B cell (primary cell): ENCODE data around the gene ARHGAP36. TPM values are rescaled to one million over a fixed set of nuclear protein-coding genes. Genes with fewer than 3 reads are reported as not detected.

ENCODE experiments used
- ATAC-seq: fragments of 200-7000 bp; cut with Tn5 transposase; one replicate; pipeline ENCODE4 v1.10.0; 2021; ENCODE audit warnings: low read depth, mild to moderate bottlenecking, moderate number of reproducible peaks, moderate library complexity
- CTCF ChIA-PET: fragments of 350-600 bp; sonication (Branson Sonifier 250); formaldehyde crosslinking; loops from one replicate; lab custom pipeline; 2021; ENCODE audit warnings: antibody characterized with exemption, inconsistent platforms; lab: Charles Lee
- POLR2A ChIA-PET: fragments of 350-600 bp; sonication (Branson Sonifier 250); formaldehyde crosslinking; loops from one replicate; lab custom pipeline; 2021; ENCODE audit warnings: antibody characterized with exemption; lab: Charles Lee
- DNase-seq: peaks from one replicate; pipeline ENCODE4 v3.0.0; 2013
- H2AFZ ChIP-seq: 2 replicates; pipeline ENCODE4 v1.6.1; 2012; ENCODE audit warnings: mild to moderate bottlenecking, low read depth, low read length; ENCODE audit not compliant: insufficient read depth, poor library complexity, severe bottlenecking
- H3K27ac ChIP-seq, 2 donors: 1 replicate in 1 of 2; 2 replicates in 1 of 2; pipeline ENCODE4 v1.5.1; 2012 to 2013; ENCODE audit warnings: low read length in 2 of 2, mild to moderate bottlenecking in 2 of 2, moderate library complexity in 1 of 2
- H3K27me3 ChIP-seq, 4 experiments: fragments of 200-600 bp in 1 of 4; sonication (generic) in 1 of 4; replicated peaks in 1 of 4; 1 replicate in 2 of 4; 2 replicates in 2 of 4; pipeline versions ENCODE4 v1.6.1 to v1.7.0; 2013 to 2016; ENCODE audit warnings: low read length in 3 of 4, mild to moderate bottlenecking in 2 of 4, mixed read lengths in 1 of 4, moderate library complexity in 1 of 4; ENCODE audit not compliant: insufficient read depth in 4 of 4, control insufficient read depth in 3 of 4; ENCODE audit errors: control extremely low read depth in 1 of 4
- H3K36me3 ChIP-seq, 2 experiments: replicated peaks in 1 of 2; 1 replicate in 1 of 2; 2 replicates in 1 of 2; pipeline versions ENCODE4 v1.6.1 to v1.7.1; 2013; ENCODE audit warnings: low read length in 1 of 2; ENCODE audit not compliant: insufficient read depth in 2 of 2, control insufficient read depth in 1 of 2; ENCODE audit errors: control extremely low read depth in 1 of 2, extremely low read depth in 1 of 2
- H3K4me1 ChIP-seq, 2 donors: fragments of 200-600 bp in 1 of 2; sonication (generic) in 1 of 2; 1 replicate in 1 of 2; 2 replicates in 1 of 2; pipeline versions ENCODE4 v1.5.1 to v1.6.1; 2013 to 2017; ENCODE audit warnings: low read length in 2 of 2; ENCODE audit not compliant: control insufficient read depth in 2 of 2, insufficient read depth in 2 of 2
- H3K4me2 ChIP-seq: replicated peaks from 2 replicates; pipeline ENCODE3; 2012; ENCODE audit warnings: mild to moderate bottlenecking, low read depth, low read length; ENCODE audit not compliant: poor library complexity, severe bottlenecking
- H3K4me3 ChIP-seq, 5 experiments: fragments of 200-600 bp in 1 of 5; sonication (generic) in 1 of 5; 1 replicate in 3 of 5; 2 replicates in 2 of 5; pipeline versions ENCODE4 v1.5.1 to v1.7.0; 2011 to 2016; ENCODE audit warnings: low read length in 4 of 5, mild to moderate bottlenecking in 4 of 5, low read depth in 2 of 5, control low read depth in 1 of 5, moderate library complexity in 1 of 5; ENCODE audit not compliant: insufficient read depth in 1 of 5; ENCODE audit errors: control extremely low read depth in 1 of 5, extremely low read depth in 1 of 5
- H3K79me2 ChIP-seq: fragments of 200-600 bp; sonication (generic); one replicate; pipeline ENCODE4 v1.6.0; 2016; ENCODE audit warnings: low read length; ENCODE audit not compliant: control insufficient read depth, insufficient read depth
- H3K9ac ChIP-seq: fragments of 200-600 bp; sonication (generic); 2 replicates; pipeline ENCODE4 v1.6.1; 2017; ENCODE audit warnings: mild to moderate bottlenecking, low read length, moderate library complexity
- H3K9me3 ChIP-seq, 3 donors: one replicate each; pipeline versions ENCODE4 v1.6.1 to v1.7.1; 2013; ENCODE audit warnings: low read length in 2 of 3; ENCODE audit not compliant: control insufficient read depth in 2 of 3, insufficient read depth in 1 of 3; ENCODE audit errors: control extremely low read depth in 1 of 3
- H4K20me1 ChIP-seq: 2 replicates; pipeline ENCODE4 v1.6.0; 2012; ENCODE audit warnings: mild to moderate bottlenecking, low read length; ENCODE audit not compliant: insufficient read depth, control insufficient read depth, poor library complexity, severe bottlenecking
- H3K27ac Mint-ChIP-seq: one replicate; pipeline ENCODE4 v1.8.0; 2021; ENCODE audit warnings: mixed read lengths
- H3K27me3 Mint-ChIP-seq: one replicate; pipeline ENCODE4 v1.8.0; 2021; ENCODE audit warnings: mixed read lengths
- H3K4me1 Mint-ChIP-seq: one replicate; pipeline ENCODE4 v1.8.0; 2021; ENCODE audit warnings: mixed read lengths
- H3K4me3 Mint-ChIP-seq: one replicate; pipeline ENCODE4 v1.8.0; 2021; ENCODE audit warnings: mixed read lengths
- H3K9me3 Mint-ChIP-seq: one replicate; pipeline ENCODE4 v1.8.0; 2022; ENCODE audit warnings: mixed read lengths; ENCODE audit not compliant: insufficient read depth
- CTCF ChIP-seq: fragments of 200-600 bp; IDR thresholded peaks from one replicate; pipeline ENCODE4 v1.8.0; 2022; ENCODE audit warnings: antibody characterized with exemption, mild to moderate bottlenecking
- EZH2 ChIP-seq: IDR thresholded peaks from 2 replicates; pipeline ENCODE4 v1.6.1; 2012; ENCODE audit warnings: borderline replicate concordance, low read depth, mild to moderate bottlenecking, moderate library complexity, low read length; ENCODE audit not compliant: insufficient read depth, poor library complexity, severe bottlenecking
- WGBS: methylation state at CpG from one replicate; pipeline ENCODE4 v1.1.5; 2013; ENCODE audit warnings: missing lambda C conversion rate; ENCODE audit not compliant: insufficient coverage; 5-methylcytosine and 5-hydroxymethylcytosine counted together
- intact Hi-C: fragments of 100-400 bp; cut with micrococcal nuclease; formaldehyde crosslinking; loops from one replicate; pipeline ENCODE4 v1.10.0; 2022
- polyA plus RNA-seq: library from polyadenylated mRNA; depleted of rRNA; stranded (reverse); fragments of >200 nt; gene quantifications from 2 replicates; pipeline ENCODE4 v1.2.3, GENCODE V29; 2012
- total RNA-seq, 2 donors: library from RNA; stranded (reverse); fragments of 120-200 nt in 1 of 2; gene quantifications; 1 replicate in 1 of 2; 2 replicates in 1 of 2; pipeline versions ENCODE4 v1.2.3 to v1.2.4, GENCODE V29; 2013 to 2022

ARHGAP36 gene
- total and polyA plus RNA-seq, 2 donors (not counting 1 experiment from before 2014, with no cell fraction given) = not detected

GRCh38 chrX:131081772-131082740 is 23.9 kb downstream of the ARHGAP36 start:
- Histone ChIP-seq H3K27me3 (peaks cover 0 to 11% (median 4%) of the 10 kb centered on the region in 4 experiments), H3K79me2 (no peaks in the 10 kb centered on the region), H3K4me2 (no peak overlapping the region), H3K4me3 (no peak overlapping the region), H3K9me3 (no peaks in the 10 kb centered on the region), H3K27ac (no peak overlapping the region), H3K9ac (no peak overlapping the region), H3K4me1 (no peaks in the 10 kb centered on the region), H2AFZ (no peak overlapping the region), H4K20me1 (no peaks in the 10 kb centered on the region), H3K36me3 (no peaks in the 10 kb centered on the region)
- Mint-ChIP-seq H3K9me3 (no peaks in the 10 kb centered on the region), H3K4me3 (no peak overlapping the region), H3K27me3 (peaks cover 41% of the 10 kb centered on the region), H3K4me1 (no peaks in the 10 kb centered on the region), H3K27ac (no peak overlapping the region)
- DNase-seq (no peak), ATAC-seq (no peak)
- ChIA-PET POLR2A (no interaction called here), CTCF (no interaction called here)
- TF ChIP-seq CTCF = no peak
- no peak for TF ChIP-seq EZH2
- 8% methylated on average over 51 of the region's 75 CpGs for WGBS
- intact Hi-C loops = no loop called here

GRCh38 chrX:131083510-131084142 is 25.5 kb downstream of the ARHGAP36 start:
- Mint-ChIP-seq H3K9me3 (no peaks in the 10 kb centered on the region), H3K4me3 (no peak overlapping the region), H3K27ac (no peak overlapping the region), H3K27me3 (peaks cover 40% of the 10 kb centered on the region), H3K4me1 (no peaks in the 10 kb centered on the region)
- Histone ChIP-seq H4K20me1 (no peaks in the 10 kb centered on the region), H3K4me1 (no peaks in the 10 kb centered on the region), H3K9ac (no peak overlapping the region), H3K79me2 (no peaks in the 10 kb centered on the region), H3K36me3 (no peaks in the 10 kb centered on the region), H3K9me3 (no peaks in the 10 kb centered on the region), H2AFZ (no peak overlapping the region), H3K27me3 (peaks cover 0 to 11% (median 4%) of the 10 kb centered on the region in 4 experiments), H3K4me2 (no peak overlapping the region), H3K4me3 (no peak overlapping the region), H3K27ac (no peak overlapping the region)
- TF ChIP-seq CTCF = no peak
- no peak for TF ChIP-seq EZH2
- DNase-seq (no peak), ATAC-seq (no peak)
- ChIA-PET CTCF (no interaction called here), POLR2A (no interaction called here)
- WGBS = 11% methylated on average over 29 of the region's 34 CpGs
- intact Hi-C loops = no loop called here
